Fibroblast of lung (primary cell): ENCODE measurements around the gene SURF2.

Experiments used
- EZH2 ChIP-seq: IDR thresholded peaks from 2 replicates; pipeline ENCODE4 v1.5.1; 2012; ENCODE audit warnings: low read length, control low read depth, mild to moderate bottlenecking; ENCODE audit errors: missing control alignments
- TF ChIP-seq, protein P1 (sequence below), 2 donors: IDR thresholded peaks in 1 of 2; conservative IDR thresholded peaks in 1 of 2; 1 replicate in 1 of 2; 2 replicates in 1 of 2; pipeline ENCODE4 v1.5.1; 2011 to 2012; ENCODE audit warnings: low read length in 2 of 2, control low read depth in 1 of 2, inconsistent platforms in 1 of 2, low read depth in 1 of 2, mild to moderate bottlenecking in 1 of 2

DNA sequence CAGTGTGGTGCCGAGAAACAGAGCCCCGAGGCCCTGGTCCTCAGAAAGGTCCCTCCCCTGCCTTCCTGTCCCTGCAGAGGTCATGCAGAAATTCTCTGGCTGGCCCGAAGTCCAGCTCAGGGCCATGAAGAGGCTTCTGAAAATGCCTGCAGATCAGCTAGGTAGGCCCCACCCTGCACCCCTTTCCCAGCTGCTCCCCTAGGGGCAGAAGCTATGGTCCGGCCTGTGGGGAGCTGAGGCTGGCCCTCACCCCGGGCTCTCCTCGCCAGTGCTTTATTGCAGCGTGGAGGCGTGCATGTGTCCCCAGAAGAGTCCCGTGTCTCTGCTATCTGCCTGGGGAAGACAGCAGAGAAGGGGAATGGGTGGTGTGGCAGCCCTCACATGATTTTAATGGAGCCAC lies 41.5 kb downstream of the SURF2 start:
- TF ChIP-seq, protein P1, sequence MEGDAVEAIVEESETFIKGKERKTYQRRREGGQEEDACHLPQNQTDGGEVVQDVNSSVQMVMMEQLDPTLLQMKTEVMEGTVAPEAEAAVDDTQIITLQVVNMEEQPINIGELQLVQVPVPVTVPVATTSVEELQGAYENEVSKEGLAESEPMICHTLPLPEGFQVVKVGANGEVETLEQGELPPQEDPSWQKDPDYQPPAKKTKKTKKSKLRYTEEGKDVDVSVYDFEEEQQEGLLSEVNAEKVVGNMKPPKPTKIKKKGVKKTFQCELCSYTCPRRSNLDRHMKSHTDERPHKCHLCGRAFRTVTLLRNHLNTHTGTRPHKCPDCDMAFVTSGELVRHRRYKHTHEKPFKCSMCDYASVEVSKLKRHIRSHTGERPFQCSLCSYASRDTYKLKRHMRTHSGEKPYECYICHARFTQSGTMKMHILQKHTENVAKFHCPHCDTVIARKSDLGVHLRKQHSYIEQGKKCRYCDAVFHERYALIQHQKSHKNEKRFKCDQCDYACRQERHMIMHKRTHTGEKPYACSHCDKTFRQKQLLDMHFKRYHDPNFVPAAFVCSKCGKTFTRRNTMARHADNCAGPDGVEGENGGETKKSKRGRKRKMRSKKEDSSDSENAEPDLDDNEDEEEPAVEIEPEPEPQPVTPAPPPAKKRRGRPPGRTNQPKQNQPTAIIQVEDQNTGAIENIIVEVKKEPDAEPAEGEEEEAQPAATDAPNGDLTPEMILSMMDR (conservative IDR thresholded peaks at IDR 0.05 in 1 of 2, IDR thresholded peaks at IDR 0.05 in 1 of 2; ENCODE audit: low read depth in 1 of 2, low read length in 2 of 2): no peak
- TF ChIP-seq EZH2: no peak
